DOHH2 (cell line): ENCODE measurements around the gene RNF17.

Experiments
- CTCF ChIP-seq: fragments of 200-600 bp; sonication (generic); IDR thresholded peaks from one replicate; pipeline ENCODE4 v1.5.1; 2014; ENCODE audit warnings: antibody characterized with exemption, mild to moderate bottlenecking, low read depth, low read length; ENCODE audit not compliant: poor library complexity, severe bottlenecking
- EZH2phosphoT487 ChIP-seq: fragments of 200-600 bp; sonication (generic); IDR thresholded peaks from 2 replicates; pipeline ENCODE4 v1.6.1; 2017; ENCODE audit warnings: borderline replicate concordance, mild to moderate bottlenecking, antibody characterized with exemption, low read length, moderate library complexity, mixed read lengths

- TF ChIP-seq CTCF: no peak
- no peak for TF ChIP-seq EZH2phosphoT487
These were observed 132.1 kb downstream of the RNF17 start for GRCh38 chr13:24896061-24896460.
